Heart left ventricle (tissue), 16 donors: ENCODE data around the gene CACNA2D3. TPM values are rescaled to one million over a fixed set of nuclear protein-coding genes. Genes with fewer than 3 reads are reported as not detected.
A peak's percentile ranks its signal among the peaks of the same experiment; 100 is the strongest.

Source experiments
- ATAC-seq, 4 donors: fragments of 200-7000 bp; cut with Tn5 transposase; one replicate each; pipeline ENCODE4 v1.9.1; 2020 to 2022; ENCODE audit warnings: moderate library complexity in 4 of 4, mild to moderate bottlenecking in 3 of 4, moderate number of reproducible peaks in 1 of 4
- DNase-seq, 5 donors: peaks; one replicate each; pipeline ENCODE4 v3.0.0-alpha.2; 2020
- H3K27ac ChIP-seq, 12 donors: fragments of 200-600 bp; sonication (generic) in 4 of 12; one replicate each; pipeline versions ENCODE4 v1.5.0 to v1.8.0; 2016 to 2022; ENCODE audit warnings: mild to moderate bottlenecking in 2 of 12
- H3K27me3 ChIP-seq, 9 donors: fragments of 200-600 bp; sonication (generic) in 2 of 9; one replicate each; pipeline versions ENCODE4 v1.5.1 to v1.8.0; 2016 to 2022; ENCODE audit warnings: mild to moderate bottlenecking in 3 of 9
- H3K36me3 ChIP-seq, 9 donors: fragments of 200-600 bp; sonication (generic) in 2 of 9; one replicate each; pipeline versions ENCODE4 v1.5.0 to v1.8.0; 2018 to 2022; ENCODE audit warnings: mild to moderate bottlenecking in 2 of 9
- H3K4me1 ChIP-seq, 12 donors: fragments of 200-600 bp; sonication (generic) in 4 of 12; one replicate each; pipeline versions ENCODE4 v1.5.0 to v1.8.0; 2016 to 2022; ENCODE audit warnings: mild to moderate bottlenecking in 3 of 12
- H3K4me3 ChIP-seq, 12 donors: fragments of 200-600 bp; sonication (generic) in 4 of 12; one replicate each; pipeline versions ENCODE4 v1.5.0 to v1.8.0; 2017 to 2022; ENCODE audit warnings: mild to moderate bottlenecking in 9 of 12, moderate library complexity in 4 of 12
- H3K9me3 ChIP-seq, 12 donors: fragments of 200-600 bp; sonication (generic) in 4 of 12; one replicate each; pipeline versions ENCODE4 v1.5.0 to v1.8.0; 2016 to 2022; ENCODE audit warnings: mild to moderate bottlenecking in 1 of 12
- CTCF ChIP-seq, 12 donors: fragments of 200-600 bp; sonication (generic) in 4 of 12; IDR thresholded peaks; one replicate each; pipeline versions ENCODE4 v1.5.0 to v1.8.0; 2018 to 2022; ENCODE audit warnings: antibody characterized with exemption in 12 of 12, mild to moderate bottlenecking in 5 of 12
- POLR2A ChIP-seq, 2 donors: fragments of 450-650 bp; IDR thresholded peaks; one replicate each; pipeline ENCODE4 v1.6.1; 2017; ENCODE audit warnings: antibody characterized with exemption in 2 of 2, mild to moderate bottlenecking in 2 of 2, moderate library complexity in 2 of 2
- WGBS, 4 donors: extraction: QIAGEN DNeasy Blood & Tissue Kit in 2 of 4; methylation state at CpG; one replicate each; pipeline versions ENCODE4 v1.1.5 to v1.1.7; 2013 to 2018; 5-methylcytosine and 5-hydroxymethylcytosine counted together
- intact Hi-C, 10 donors: fragments of 100-400 bp; cut with DNase I; formaldehyde crosslinking; loops; one replicate each; pipeline versions ENCODE4 v1.11.1 to v1.14.2; 2022
- polyA plus RNA-seq, 2 donors: library from polyadenylated mRNA; stranded (reverse); fragments of 200-250 nt; gene quantifications; one replicate each; pipeline ENCODE4 v1.2.3, GENCODE V29; 2013
- total RNA-seq, 9 donors: library from RNA; depleted of rRNA in 2 of 9; stranded (reverse); fragments of >200 nt in 2 of 9; fragmentation: NEBNext Ultra II Directional in 3 of 9; extraction: Animal tissue kit (Norgen Biotek cat#: 25700) in 3 of 9; gene quantifications; one replicate each; pipeline versions ENCODE4 v1.1.0 to v1.2.4, GENCODE V29; 2016 to 2023
- donor health status: ischemic (EF 13 %, LVEDD 7.1; RV severe dilation, severe dysfunction).
- donor health status: healthy with polysubstance abuse.
- donor health status: DM: no; HTN: yes; CAD: no.
- donor health status: DM: no; HTN: no; CAD: no.
- donor health status: ischemic (EF 25% LVEDD 6.9; RV normal size, moderate dysfunction).
- donor health status: ischemic (EF 25% LVEDD 5.7; RV mildly dilated, moderate dysfunction).
- donor health status: healthy.
- donor health status: DM: yes; HTN: yes; CAD: no.
- donor health status: ischemic (EF 35%, LVEDD 5.7; RV mildly dilated, moderate dysfunction).
- donor health status: nonischemic (EF 11% LVEDD 7.7; RV severe dilation, severe dysfunction).
- donor health status: DM: yes; HTN: yes; CAD: no.
- donor health status: PGD.
- donor health status: ischemic (EF 29% LVEDD 5.4; RV normal size, mild dysfunction).
- donor health status: nonischemic (EF 23%, LVEDD 6.1; RV moderate dilation, normal function).

The CACNA2D3 gene
- total and polyA plus RNA-seq, 11 donors = 0.17 to 25.1 (median 12.8) TPM

DNA sequence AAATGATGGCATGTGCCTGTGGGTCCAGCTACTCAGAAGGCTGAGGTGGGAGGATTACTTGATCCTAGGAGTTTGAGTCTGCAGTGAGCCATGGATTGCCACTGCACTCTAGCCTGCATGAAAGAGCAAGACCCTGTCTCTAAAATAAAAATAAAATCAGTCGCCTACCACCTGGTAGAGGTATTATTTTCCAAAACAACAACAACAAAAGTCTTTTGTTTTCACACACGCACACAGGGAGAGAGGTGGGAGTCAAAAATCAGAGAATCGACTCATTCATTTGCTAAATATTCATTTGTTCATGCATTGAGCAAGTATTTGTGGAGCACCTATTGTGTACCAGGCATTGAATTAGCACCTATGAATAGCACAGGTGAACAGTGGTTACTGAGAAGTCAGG is 587.4 kb downstream of the CACNA2D3 start:
- DNase-seq (no peak), ATAC-seq (no peak)
- 79 to 85% (median 81%) methylated on average over 3 of the region's 3 CpGs for WGBS, 4 donors
- H3K4me1 ChIP-seq = peaks cover 0 to 20% (median 12%) of the 10 kb centered on the region in 12 donors
- no peak overlapping the region for H3K4me3 ChIP-seq
- no peak for TF ChIP-seq POLR2A (IDR thresholded peaks at IDR 0.05)
- no peak for TF ChIP-seq CTCF (IDR thresholded peaks at IDR 0.05)
- H3K36me3 ChIP-seq = no peaks in the 10 kb centered on the region
- intact Hi-C loops = no loop called here
- H3K27me3 ChIP-seq = no peaks in the 10 kb centered on the region
- H3K27ac ChIP-seq = no peak overlapping the region
- H3K9me3 ChIP-seq = no peaks in the 10 kb centered on the region

DNA sequence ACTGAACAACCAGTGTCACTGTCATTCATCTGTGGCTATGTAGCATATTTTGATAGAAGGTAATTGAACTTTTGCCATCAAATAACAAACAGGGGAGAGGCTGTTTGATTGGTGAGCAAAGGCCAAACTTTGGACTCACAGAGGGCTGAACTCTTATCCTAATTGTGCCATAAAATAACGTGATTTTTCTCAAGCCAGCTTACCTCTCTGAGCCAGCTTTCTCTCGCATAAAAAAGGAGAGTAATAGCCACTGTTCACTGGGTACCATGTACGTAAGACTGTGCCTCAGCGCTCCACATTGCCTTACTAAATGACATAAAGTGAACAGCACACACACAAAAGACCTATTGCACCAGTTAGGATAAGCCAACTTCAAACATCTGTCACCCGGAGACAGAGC is 588.6 kb downstream of the CACNA2D3 start:
- intact Hi-C loops = no loop called here
- TF ChIP-seq CTCF (IDR thresholded peaks at IDR 0.05) = no peak
- no peak overlapping the region for H3K4me3 ChIP-seq
- H3K27ac ChIP-seq = no peak overlapping the region
- no peaks in the 10 kb centered on the region for H3K36me3 ChIP-seq
- H3K9me3 ChIP-seq = no peaks in the 10 kb centered on the region
- no peaks in the 10 kb centered on the region for H3K27me3 ChIP-seq
- no peak for DNase-seq
- WGBS, 4 donors = 83 to 92% (median 87%) methylated on average over 5 of the region's 5 CpGs
- ATAC-seq = no peak
- H3K4me1 ChIP-seq = peaks cover 0 to 19% (median 12%) of the 10 kb centered on the region in 12 donors

- H3K4me3 ChIP-seq = no peak overlapping the region
- peak in 2 of 4 donors; percentile 41 to 60 for ATAC-seq
- no peaks in the 10 kb centered on the region for H3K9me3 ChIP-seq
- H3K36me3 ChIP-seq = no peaks in the 10 kb centered on the region
- WGBS, 4 donors = 50 to 63% (median 53%) methylated on average over 5 of the region's 5 CpGs
- peak overlapping the region in 1 of 12 donors; percentile 2 for H3K27ac ChIP-seq
- no peaks in the 10 kb centered on the region for H3K27me3 ChIP-seq
- peaks cover 0 to 19% (median 12%) of the 10 kb centered on the region in 12 donors for H3K4me1 ChIP-seq
- intact Hi-C loops = no loop called here
- TF ChIP-seq POLR2A (IDR thresholded peaks at IDR 0.05) = no peak
- TF ChIP-seq CTCF (IDR thresholded peaks at IDR 0.05) = no peak
- peak in 2 of 5 donors; percentile 19 to 36 for DNase-seq
Observed at GRCh38 chr3:54712539-54712938, 590.2 kb downstream of the CACNA2D3 start.

- Histone ChIP-seq H3K27ac (peak overlapping the region in 5 of 12 donors; percentile 6 to 52 (median 29)), H3K27me3 (no peaks in the 10 kb centered on the region), H3K4me1 (peaks cover 0 to 19% (median 12%) of the 10 kb centered on the region in 12 donors), H3K36me3 (no peaks in the 10 kb centered on the region), H3K4me3 (no peak overlapping the region), H3K9me3 (no peaks in the 10 kb centered on the region)
- intact Hi-C loops = no loop called here
- TF ChIP-seq CTCF (IDR thresholded peaks at IDR 0.05) (no peak), POLR2A (IDR thresholded peaks at IDR 0.05) (no peak)
- ATAC-seq = peak in 3 of 4 donors; percentile 11 to 53 (median 21)
- WGBS, 4 donors = 32 to 36% (median 34%) methylated on average over 1 of the region's 1 CpG
- no peak for DNase-seq
Observed at GRCh38 chr3:54713031-54713430, 590.7 kb downstream of the CACNA2D3 start.
